Ramos (cell line): ENCODE data around the gene NEXMIF.
"Not testable (repeated sequence)": the region's sequence is repeated elsewhere in the genome, so short reads cannot be mapped to it uniquely, and the experiment has no call there.

Experiments used
- in situ Hi-C: fragments of 300-500 bp; cut with MboI; formaldehyde crosslinking; loops from one replicate; pipeline ENCODE4 v1.14.3; 2022; ENCODE audit warnings: low sequenced_read_pairs; ENCODE audit not compliant: unreplicated experiment

The NEXMIF gene

DNA sequence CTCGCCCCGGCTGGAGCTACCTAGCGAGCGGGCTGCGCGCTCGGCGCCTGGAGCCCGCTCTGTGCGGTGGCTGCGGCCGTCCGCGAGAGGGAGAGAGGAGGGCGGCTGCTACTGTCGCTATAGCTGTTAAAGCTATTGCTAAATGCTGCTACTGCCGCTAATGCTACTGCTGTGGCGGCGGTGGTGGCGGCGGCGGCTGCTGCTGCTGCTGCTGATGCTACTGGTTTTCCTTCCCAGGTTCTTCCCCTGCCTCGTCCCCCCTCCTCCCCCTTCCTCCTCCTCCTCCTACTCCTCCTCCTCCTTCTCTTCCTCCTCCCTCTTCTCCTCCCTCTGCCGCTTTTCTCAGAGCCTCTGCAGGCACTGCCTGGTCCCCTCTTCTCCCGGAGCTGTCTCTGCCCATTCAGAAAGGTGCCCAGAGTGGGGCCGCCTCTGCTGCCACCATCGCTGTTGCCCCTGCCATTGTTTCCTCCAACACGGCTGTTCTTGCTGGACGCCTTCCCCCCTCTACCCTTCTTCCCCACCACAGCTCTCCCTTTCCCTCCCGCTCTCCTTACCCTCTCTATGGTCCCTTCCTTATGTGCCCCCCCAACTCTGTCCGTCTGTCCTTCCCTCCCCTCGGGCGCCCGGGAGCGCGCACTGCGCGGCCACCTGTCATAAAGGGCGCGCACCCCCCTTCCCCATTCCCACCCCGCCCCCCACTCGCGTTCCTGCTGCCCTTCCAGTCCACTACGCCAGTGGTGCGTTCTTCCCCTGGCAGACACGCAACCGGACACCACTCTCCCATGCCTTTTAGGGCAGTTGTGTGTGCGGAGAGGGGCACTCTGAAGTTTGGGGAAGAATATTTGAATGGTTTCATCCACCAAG lies at the start of gene NEXMIF:
Gene NEXMIF (minus strand): TSS at position 228 of the 864 bp plus-strand sequence.
- in situ Hi-C loops: no loop called here

DNA sequence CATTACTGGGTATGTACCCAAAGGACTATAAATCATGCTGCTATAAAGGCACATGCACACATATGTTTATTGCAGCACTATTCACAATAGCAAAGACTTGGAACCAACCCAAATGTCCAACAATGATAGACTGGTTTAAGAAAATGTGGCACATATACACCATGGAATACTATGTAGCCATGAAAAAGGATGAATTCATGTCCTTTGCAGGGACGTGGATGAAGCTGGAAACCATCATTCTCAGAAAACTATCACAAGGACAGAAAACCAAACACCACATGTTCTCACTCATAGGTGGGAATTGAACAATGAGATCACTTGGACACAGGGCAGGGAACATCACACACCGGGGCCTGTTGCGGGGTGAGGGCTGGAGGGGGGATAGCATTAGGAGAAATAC lies 36.7 kb upstream of the NEXMIF start:
- in situ Hi-C loops: not testable (repeated sequence)

- in situ Hi-C loops: no loop called here
Observed at GRCh38 chrX:74949717-74950116, 24.5 kb upstream of the NEXMIF start.

GRCh38 chrX:74940414-74940813 lies 15.2 kb upstream of the NEXMIF start:
- in situ Hi-C loops: no loop called here

- in situ Hi-C loops: no loop called here
Observed at GRCh38 chrX:74931214-74931613, 6.0 kb upstream of the NEXMIF start.

GRCh38 chrX:74924449-74925224 lies 615 bp downstream of the NEXMIF start:
- in situ Hi-C loops: no loop called here

GRCh38 chrX:74923942-74924448 lies 1.3 kb downstream of the NEXMIF start:
- in situ Hi-C loops: no loop called here

- in situ Hi-C loops: no loop called here
Observed at GRCh38 chrX:74922922-74923543, 2.2 kb downstream of the NEXMIF start.

GRCh38 chrX:74911494-74911893 lies 13.8 kb downstream of the NEXMIF start:
- in situ Hi-C loops: no loop called here

GRCh38 chrX:74906417-74906816 lies 18.8 kb downstream of the NEXMIF start:
- in situ Hi-C loops: no loop called here

GRCh38 chrX:74902806-74903205 lies 22.4 kb downstream of the NEXMIF start:
- in situ Hi-C loops: no loop called here

DNA sequence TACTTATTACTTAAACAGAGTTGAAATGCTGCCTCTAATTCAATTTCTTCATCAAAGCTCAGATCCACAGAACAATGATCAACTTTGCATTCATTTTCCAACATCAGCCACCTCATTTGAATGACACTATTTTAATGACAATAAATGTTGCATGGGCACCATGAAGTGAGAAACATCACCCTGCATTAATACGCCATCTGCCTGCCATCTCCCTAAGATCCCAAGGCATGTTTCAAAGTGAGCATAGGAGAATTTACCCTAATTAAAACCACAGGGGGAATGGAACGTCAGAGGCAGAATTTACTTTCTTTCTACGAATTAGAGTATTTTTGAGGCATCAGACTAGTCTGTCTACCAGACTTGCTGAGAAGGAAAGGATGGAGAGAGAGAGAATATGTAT lies 32.7 kb downstream of the NEXMIF start:
- in situ Hi-C loops: no loop called here

GRCh38 chrX:74890676-74891430 lies 34.4 kb downstream of the NEXMIF start:
- in situ Hi-C loops: no loop called here

GRCh38 chrX:74882383-74882782 lies 42.9 kb downstream of the NEXMIF start:
- in situ Hi-C loops: not testable (repeated sequence)

- in situ Hi-C loops: no loop called here
Observed at GRCh38 chrX:74865725-74866124, 59.5 kb downstream of the NEXMIF start.

DNA sequence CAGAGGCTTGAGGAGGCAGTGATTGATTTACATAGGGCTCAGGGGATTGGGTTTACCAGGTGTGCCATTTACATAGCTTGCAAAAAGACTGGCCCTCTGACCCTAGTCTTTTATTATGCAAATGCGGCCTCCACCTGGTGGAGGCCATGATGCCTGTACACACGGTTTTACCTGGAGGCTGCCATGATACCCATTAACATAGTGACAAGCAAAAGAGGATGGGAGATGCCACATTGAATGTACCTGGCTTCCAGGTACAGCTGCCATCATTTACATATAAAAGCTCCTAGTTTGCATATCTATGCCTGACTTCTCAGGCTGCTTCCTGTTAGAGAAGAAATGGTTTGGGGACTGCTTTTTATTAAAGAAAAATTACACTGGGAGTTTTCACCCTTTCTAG lies 72.0 kb downstream of the NEXMIF start:
- in situ Hi-C loops: no loop called here

GRCh38 chrX:74835566-74835965 lies 89.7 kb downstream of the NEXMIF start:
- in situ Hi-C loops: no loop called here

DNA sequence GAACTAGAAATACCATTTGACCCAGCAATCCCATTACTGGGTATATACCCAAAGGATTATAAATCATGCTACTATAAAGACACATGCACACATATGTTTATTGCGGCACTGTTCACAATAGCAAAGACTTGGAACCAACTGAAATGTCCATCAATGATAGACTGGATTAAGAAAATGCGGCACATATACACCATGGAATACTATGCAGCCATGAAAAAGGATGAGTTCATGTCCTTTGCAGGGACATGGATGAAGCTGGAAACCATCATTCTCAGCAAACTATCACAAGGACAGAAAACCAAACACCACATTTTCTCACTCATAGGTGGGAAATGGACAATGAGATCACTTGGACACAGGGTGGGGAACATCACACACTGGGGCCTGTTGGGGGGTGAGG lies 105.5 kb downstream of the NEXMIF start:
- in situ Hi-C loops: not testable (repeated sequence)

GRCh38 chrX:74814681-74815080 lies 110.6 kb downstream of the NEXMIF start:
- in situ Hi-C loops: no loop called here

GRCh38 chrX:74804574-74804973 lies 120.7 kb downstream of the NEXMIF start:
- in situ Hi-C loops: no loop called here
